Progenitor cell of endocrine pancreas (in vitro differentiated cells): ENCODE results near the gene COASY. TPM values are rescaled to one million over a fixed set of nuclear protein-coding genes. Genes with fewer than 3 reads are reported as not detected.
A peak's percentile ranks its signal among the peaks of the same experiment; 100 is the strongest.

Experiments
- DNase-seq: peaks from one replicate; pipeline ENCODE4 v3.0.0; 2021; ENCODE audit warnings: low spot score; ENCODE audit not compliant: unreplicated experiment
- H3K27ac Mint-ChIP-seq: 2 replicates; pipeline ENCODE4 v1.8.0; 2021; ENCODE audit warnings: mild to moderate bottlenecking, moderate library complexity, mixed read lengths
- H3K27me3 Mint-ChIP-seq: 2 replicates; pipeline ENCODE4 v1.8.0; 2021; ENCODE audit warnings: mixed read lengths
- H3K36me3 Mint-ChIP-seq: 2 replicates; pipeline ENCODE4 v1.8.0; 2022; ENCODE audit warnings: mixed read lengths; ENCODE audit not compliant: insufficient read depth
- H3K4me1 Mint-ChIP-seq: 2 replicates; pipeline ENCODE4 v1.8.0; 2021; ENCODE audit warnings: low read depth, mixed read lengths
- H3K4me3 Mint-ChIP-seq: 2 replicates; pipeline ENCODE4 v1.8.0; 2021; ENCODE audit warnings: low read depth, mild to moderate bottlenecking, moderate library complexity, mixed read lengths
- H3K9me3 Mint-ChIP-seq: 2 replicates; pipeline ENCODE4 v1.8.0; 2021; ENCODE audit warnings: low read depth, mixed read lengths
- CTCF ChIP-seq: fragments of 200-600 bp; sonication (generic); IDR thresholded peaks from one replicate; pipeline ENCODE4 v1.5.0; 2021; ENCODE audit warnings: antibody characterized with exemption, mild to moderate bottlenecking; ENCODE audit not compliant: unreplicated experiment
- total RNA-seq: library from RNA; stranded (reverse); gene quantifications from 2 replicates; pipeline ENCODE4 v1.2.1, GENCODE V29; 2021

The COASY gene
- total RNA-seq, 1 donor from 2014 or later = 66.9 TPM

- Mint-ChIP-seq H3K27me3 (no peaks in the 10 kb centered on the region), H3K4me3 (no peak overlapping the region), H3K36me3 (peaks cover 17% of the 10 kb centered on the region), H3K4me1 (peaks cover 10% of the 10 kb centered on the region), H3K9me3 (no peaks in the 10 kb centered on the region), H3K27ac (no peak overlapping the region)
- no peak for DNase-seq
- no peak for TF ChIP-seq CTCF
These were observed 9.7 kb downstream of the COASY start for GRCh38 chr17:42571435-42572225.

- Mint-ChIP-seq H3K27me3 (no peaks in the 10 kb centered on the region), H3K9me3 (no peaks in the 10 kb centered on the region), H3K4me1 (peaks cover 15% of the 10 kb centered on the region), H3K4me3 (no peak overlapping the region), H3K36me3 (peaks cover 17% of the 10 kb centered on the region), H3K27ac (no peak overlapping the region)
- TF ChIP-seq CTCF = no peak
- DNase-seq = no peak
These were observed 11.1 kb downstream of the COASY start for GRCh38 chr17:42573095-42573494.

GRCh38 chr17:42574463-42574862 lies 12.5 kb downstream of the COASY start:
- peaks cover 17% of the 10 kb centered on the region for H3K36me3 Mint-ChIP-seq
- H3K9me3 Mint-ChIP-seq = no peaks in the 10 kb centered on the region
- H3K27me3 Mint-ChIP-seq = no peaks in the 10 kb centered on the region
- H3K4me1 Mint-ChIP-seq = peaks cover 18% of the 10 kb centered on the region
- DNase-seq = no peak
- H3K4me3 Mint-ChIP-seq = no peak overlapping the region
- TF ChIP-seq CTCF = no peak
- H3K27ac Mint-ChIP-seq = no peak overlapping the region

GRCh38 chr17:42577140-42577531 lies 15.2 kb downstream of the COASY start:
- DNase-seq = no peak
- H3K36me3 Mint-ChIP-seq = peaks cover 10% of the 10 kb centered on the region

More at GRCh38 chr17:42577140-42577531, 15.2 kb downstream of the COASY start:
- no peak for TF ChIP-seq CTCF
- no peaks in the 10 kb centered on the region for H3K27me3 Mint-ChIP-seq
- no peak overlapping the region for H3K27ac Mint-ChIP-seq
- peaks cover 18% of the 10 kb centered on the region for H3K4me1 Mint-ChIP-seq
- peak overlapping the region; percentile 96 for H3K4me3 Mint-ChIP-seq
- H3K9me3 Mint-ChIP-seq = no peaks in the 10 kb centered on the region
